ENCODE data around the gene LARP1.
"Not testable (repeated sequence)": the region's sequence is repeated elsewhere in the genome, so short reads cannot be mapped to it uniquely, and the experiment has no call there.

LARP1 gene

DNA sequence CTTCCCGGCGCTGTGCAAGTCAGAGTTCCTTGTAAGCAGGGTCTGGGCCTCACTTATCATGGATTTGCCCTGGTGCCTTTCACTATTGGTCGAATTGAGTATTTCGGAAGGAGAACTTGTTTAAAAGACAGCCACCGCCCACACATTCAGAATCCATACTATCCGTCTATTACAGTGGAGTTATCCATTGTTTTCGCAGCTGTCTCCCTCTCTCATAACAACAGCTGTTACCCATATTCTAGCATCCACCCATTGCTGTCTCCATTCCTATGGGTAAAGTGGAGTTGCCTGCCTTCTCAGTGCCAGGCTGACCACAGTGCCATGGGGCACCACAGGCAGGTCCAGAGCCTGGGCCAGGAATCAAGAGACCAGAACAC is 75.0 kb downstream of the LARP1 start:
- no peak for FAIRE-seq

- no peak for FAIRE-seq
These were observed 75.4 kb downstream of the LARP1 start for GRCh38 chr5:154830596-154830995.

- FAIRE-seq = no peak
These were observed 76.3 kb downstream of the LARP1 start for GRCh38 chr5:154831451-154831850.

GRCh38 chr5:154832804-154833203 is 77.6 kb downstream of the LARP1 start:
- FAIRE-seq = not testable (repeated sequence)

GRCh38 chr5:154834053-154834452 is 78.9 kb downstream of the LARP1 start:
- no peak for FAIRE-seq

DNA sequence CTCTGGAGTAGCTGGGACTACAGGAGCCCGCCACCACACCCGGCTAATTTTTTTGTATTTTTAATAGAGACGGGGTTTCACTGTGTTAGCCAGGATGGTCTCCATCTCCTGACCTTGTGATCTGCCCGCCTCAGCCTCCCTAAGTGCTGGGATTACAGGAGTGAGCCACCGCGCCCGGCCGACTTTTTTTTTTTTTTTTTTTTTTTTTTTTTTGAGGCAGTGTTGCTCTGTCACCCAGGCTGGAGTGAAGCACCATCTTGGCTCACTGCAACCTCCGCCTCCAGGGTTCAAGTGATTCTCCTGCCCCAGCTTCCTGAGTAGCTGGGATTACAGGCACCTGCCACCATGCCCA is 80.5 kb downstream of the LARP1 start:
- FAIRE-seq = not testable (repeated sequence)

DNA sequence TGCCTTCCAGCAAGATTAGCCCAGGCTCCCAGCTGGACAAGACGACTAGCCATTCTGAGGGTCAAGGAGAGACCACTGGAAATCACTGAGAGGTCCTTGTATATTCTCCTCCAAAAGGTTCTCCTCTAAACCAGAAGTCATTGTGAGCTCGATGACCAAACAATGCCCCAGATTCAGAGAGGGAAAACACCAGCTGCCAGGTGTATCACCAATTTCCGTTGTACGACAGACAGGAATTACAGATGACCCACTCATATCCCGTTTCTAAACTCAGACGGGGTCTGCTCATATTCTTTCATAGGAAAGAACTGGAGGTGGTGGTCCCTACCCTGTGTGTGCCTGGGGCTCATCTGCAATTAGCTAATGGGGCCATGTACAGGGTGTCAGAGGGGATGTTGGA is 81.0 kb downstream of the LARP1 start:
- no peak for FAIRE-seq

DNA sequence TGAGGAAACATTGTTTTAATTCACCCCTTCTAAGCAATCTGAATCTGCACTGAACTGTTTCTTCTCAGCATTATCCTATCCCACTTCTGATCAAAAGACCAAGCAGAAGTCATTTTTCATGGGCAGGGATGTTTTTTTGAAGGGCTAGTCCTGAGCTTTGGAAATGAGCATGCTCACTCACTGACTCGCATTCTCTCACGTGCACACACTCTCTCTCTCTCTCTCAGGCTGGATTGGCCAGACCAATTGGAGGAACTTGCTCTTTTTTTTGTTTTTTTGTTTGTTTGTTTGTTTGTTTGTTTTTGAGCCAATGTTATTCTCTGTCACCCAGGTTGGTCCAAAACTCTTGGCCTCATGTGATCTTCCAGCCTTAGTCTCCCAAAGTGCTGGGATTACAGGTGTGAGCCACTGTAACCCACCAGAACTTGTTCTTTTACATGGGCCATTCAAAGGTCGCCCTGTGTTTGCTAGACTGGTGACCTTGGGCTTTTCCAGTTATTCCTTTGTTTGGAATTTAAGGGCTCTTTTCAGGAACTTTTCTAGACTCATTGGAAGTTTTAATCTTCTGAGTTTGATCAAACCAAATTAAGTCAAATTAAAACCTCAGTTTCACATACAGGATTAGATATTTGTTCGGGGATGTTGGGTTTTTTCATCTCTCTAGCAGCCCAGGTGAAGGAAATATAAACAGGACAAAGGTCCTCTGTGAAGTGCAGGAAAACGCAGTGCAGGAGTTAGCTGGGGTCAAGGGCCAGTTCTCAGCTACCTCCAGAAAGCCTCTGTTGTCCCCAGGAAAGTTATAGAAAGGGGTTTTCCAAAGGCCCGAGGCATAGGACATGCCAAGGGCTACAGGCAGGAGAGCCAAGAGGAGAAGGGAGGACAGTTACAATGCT is 82.1 kb downstream of the LARP1 start:
- no peak for FAIRE-seq

GRCh38 chr5:154840435-154841272 is 85.5 kb downstream of the LARP1 start:
- FAIRE-seq = no peak

DNA sequence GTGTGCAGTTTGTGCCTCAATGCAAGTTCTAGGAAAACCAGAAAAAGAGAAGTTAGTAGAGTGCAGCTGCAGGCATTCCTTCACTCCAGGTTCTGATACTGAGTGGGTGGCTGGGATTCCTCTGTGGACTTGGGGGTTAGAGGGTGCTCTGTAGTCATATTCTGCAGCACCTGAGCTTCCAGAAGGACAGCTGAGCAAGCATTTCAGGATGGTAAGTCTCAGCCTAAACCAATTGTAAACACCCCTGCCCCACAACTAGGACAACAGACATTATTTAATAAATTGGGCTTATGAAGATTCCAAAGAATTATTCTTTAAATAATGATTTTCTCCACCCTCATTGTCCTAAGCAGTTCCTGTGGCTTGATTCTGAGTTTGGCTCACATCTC is 86.1 kb downstream of the LARP1 start:
- FAIRE-seq = no peak

DNA sequence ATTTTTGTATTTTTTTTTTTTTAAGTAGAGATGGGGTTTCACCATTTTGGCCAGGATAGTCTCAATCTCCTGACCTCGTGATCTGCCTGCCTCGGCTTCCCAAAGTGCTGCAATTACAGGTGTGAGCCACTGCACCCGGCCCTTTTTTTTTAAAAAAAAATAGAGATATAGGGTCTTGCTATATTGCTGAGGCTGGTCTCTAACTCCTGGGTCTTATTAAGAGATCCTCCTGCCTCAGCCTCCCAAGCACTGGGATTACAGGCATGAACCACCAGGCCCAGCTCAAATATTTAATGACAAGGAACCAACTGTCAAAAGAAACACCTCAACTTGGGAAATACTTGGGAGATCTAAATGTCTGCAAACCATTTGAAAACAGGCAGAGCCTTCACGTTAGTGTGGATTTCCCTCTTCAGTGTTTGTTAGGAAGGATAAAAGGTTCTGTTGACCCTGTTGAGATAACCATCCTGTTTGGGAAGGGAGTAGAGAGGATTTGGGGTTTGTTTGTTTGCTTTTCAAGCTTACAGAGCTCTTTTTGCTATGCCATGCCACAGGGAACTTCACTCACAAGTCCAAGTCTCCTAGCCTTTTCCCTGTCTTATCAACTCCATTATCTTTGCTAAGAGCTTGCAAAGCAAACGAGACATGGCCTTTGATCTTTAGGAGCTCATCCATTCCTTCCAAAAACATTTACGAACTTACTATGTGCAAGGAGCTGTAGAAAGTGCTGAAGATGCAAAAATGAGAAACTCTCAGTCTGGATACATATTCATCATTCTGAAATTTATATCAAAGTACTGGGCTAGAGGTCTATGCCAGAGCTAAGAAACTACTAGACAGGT is 87.7 kb downstream of the LARP1 start:
- no peak for FAIRE-seq

DNA sequence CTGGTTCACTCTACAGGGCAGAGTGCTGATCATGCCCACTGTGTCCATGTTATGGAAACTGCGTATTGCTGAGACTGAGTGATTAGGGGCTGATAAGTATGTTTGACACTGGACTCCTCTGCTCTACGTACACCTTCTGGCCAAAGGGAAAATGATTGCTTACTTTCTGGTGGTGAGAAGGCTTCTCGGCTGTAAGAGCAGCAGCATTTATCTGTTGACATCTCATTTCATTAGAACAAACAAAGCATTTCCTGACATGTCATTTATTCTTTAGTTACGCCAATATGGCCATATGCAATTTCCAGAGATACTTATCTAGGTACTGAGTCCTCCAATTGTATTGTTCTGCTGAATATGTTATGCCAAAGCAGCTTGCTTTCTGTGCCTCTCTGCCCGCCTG is 89.6 kb downstream of the LARP1 start:
- no peak for FAIRE-seq

GRCh38 chr5:154849264-154849785 is 94.1 kb downstream of the LARP1 start:
- FAIRE-seq = no peak

DNA sequence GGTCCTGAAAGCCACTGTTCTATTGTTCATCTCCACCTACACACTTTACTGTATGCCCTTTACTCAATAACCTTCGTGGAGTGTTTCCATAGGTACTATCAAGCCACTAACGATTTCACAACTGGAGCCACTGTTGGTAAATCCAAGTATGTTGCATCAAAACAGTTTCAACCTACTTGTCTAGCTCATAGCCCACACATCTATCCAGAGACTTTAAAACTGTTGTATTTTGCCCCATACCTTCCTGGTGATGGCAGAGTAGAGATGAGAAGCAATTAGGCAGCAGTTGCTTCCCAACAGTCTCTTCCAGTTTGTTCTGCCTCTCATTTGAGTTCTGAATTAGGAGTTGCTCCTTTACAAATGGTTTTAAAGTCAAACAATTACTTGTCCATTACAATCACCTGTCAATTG is 94.6 kb downstream of the LARP1 start:
- FAIRE-seq = no peak

GRCh38 chr5:154850255-154851062 is 95.3 kb downstream of the LARP1 start, which contains the start of gene FAXDC2:
Gene FAXDC2, minus strand, starts transcription at chr5:154850603. Its CDS starts 12,425 bp downstream, at chr5:154838178.
- peak; percentile 77 for FAIRE-seq

- FAIRE-seq = no peak
These were observed 96.2 kb downstream of the LARP1 start for GRCh38 chr5:154851351-154851750.

GRCh38 chr5:154857530-154858296 is 102.5 kb downstream of the LARP1 start:
- no peak for FAIRE-seq

DNA sequence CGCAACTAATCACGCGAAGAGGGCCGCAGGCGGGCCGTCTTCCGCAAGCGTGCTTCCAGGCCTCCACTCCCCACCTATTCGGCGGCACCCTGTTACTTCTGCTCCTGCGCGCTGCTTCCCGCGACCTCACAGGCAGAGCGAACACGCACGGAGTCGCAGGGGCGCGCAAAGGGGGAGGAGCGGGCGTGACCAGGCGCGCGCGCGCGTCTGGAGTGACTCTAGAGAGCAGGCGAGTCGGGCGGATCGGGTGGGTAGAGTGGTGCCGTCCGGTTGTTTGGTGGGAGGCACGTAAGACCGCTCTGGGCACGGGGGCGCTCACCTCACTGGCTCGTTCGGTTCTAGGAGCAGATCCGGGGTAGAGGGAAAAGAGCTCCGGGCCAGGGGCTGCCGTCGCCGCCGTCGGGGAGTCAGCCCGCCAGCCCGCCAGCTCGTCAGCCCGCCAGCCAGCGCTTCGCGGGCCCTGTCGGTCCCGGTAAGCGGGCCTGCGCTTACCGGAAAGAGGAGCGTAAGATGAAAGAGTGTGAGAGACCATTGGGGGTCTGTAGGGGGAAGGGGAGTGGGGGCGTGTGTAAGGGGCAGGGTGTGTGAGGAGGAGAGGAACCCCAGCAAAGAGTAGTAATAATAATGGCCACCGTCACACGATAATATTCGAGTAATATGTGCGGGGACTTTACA is 103.3 kb downstream of the LARP1 start, which contains the start of gene CNOT8:
Gene CNOT8 (plus strand): TSS at position 331 of the 675 bp plus-strand sequence. CDS start 4,652 bp downstream, outside the sequence.
- peak; percentile 67 for FAIRE-seq

DNA sequence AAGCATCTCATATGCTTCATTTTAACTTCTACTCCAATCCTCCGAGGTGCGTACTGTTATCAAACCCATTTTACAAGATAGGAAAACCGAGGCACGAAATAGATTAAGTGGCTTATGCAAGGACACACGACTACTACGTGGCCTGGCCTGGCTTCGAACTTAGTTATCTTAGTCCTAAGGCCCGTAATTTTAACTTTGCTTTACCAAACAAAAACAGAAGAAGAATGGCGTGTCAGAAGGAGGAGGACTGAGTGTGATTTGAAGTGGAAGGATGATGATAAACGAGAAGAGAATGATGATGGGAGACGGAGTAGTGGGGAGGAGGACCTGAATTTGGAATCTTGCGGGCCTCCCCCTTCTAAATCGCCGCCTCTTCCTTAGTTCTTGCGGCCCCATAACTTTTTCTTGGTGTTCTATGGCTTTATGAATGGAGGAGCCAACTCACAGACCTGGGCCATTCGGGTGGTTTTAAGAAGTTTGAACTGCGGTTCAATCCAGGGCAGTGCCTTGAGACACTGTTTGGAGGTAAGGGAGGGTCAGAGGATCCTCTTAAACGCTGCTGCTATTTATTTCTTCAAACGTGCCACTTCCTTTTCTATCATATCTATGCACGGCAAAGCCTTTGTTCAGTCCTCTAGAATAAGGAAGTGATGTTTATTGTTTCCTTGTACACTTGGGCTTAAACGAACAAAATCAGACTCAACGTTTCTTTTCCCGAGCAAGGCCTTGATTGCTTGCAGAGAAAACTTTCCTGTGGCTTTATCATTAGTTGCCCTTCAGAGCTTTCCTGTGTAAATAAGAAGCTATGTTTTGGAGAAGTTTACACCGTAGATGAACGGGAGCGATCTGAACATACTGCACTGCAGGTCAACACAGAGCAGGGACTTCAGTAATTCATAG is 104.0 kb downstream of the LARP1 start:
- no peak for FAIRE-seq

Measured in endometrium (tissue), 2 donors.